Activated naive CD8-positive, alpha-beta T cell treated with anti-CD3 and anti-CD28 coated beads for 36 hours (primary cell): ENCODE data around the gene RRP1. TPM values are rescaled to one million over a fixed set of nuclear protein-coding genes. Genes with fewer than 3 reads are reported as not detected.
A peak's percentile ranks its signal among the peaks of the same experiment; 100 is the strongest.

ENCODE experiments used
- DNase-seq: peaks from one replicate; pipeline ENCODE4 v3.0.0; 2021
- H3K27ac Mint-ChIP-seq: one replicate; pipeline ENCODE4 v1.8.0; 2022; ENCODE audit warnings: mild to moderate bottlenecking, moderate library complexity, mixed read lengths
- H3K27me3 Mint-ChIP-seq: one replicate; pipeline ENCODE4 v1.8.0; 2022; ENCODE audit warnings: mild to moderate bottlenecking, mixed read lengths
- H3K36me3 Mint-ChIP-seq: one replicate; pipeline ENCODE4 v1.8.0; 2021; ENCODE audit warnings: mild to moderate bottlenecking, mixed read lengths
- H3K4me1 Mint-ChIP-seq: one replicate; pipeline ENCODE4 v1.8.0; 2021; ENCODE audit warnings: mixed read lengths
- H3K4me3 Mint-ChIP-seq: one replicate; pipeline ENCODE4 v1.8.0; 2022; ENCODE audit warnings: mild to moderate bottlenecking, moderate library complexity, mixed read lengths
- H3K9me3 Mint-ChIP-seq: one replicate; pipeline ENCODE4 v1.8.0; 2022; ENCODE audit warnings: mixed read lengths
- total RNA-seq, 2 experiments: library from RNA; stranded (reverse); gene quantifications; one replicate each; pipeline ENCODE4 v1.2.3, GENCODE V29; 2021

RRP1 gene
- total RNA-seq, 2 experiments from 2014 or later, result 89.4 to 90.7 TPM

- Mint-ChIP-seq H3K27me3 (no peaks in the 10 kb centered on the region), H3K9me3 (no peaks in the 10 kb centered on the region), H3K27ac (no peak overlapping the region), H3K4me1 (peaks cover 42% of the 10 kb centered on the region), H3K36me3 (peaks cover 4% of the 10 kb centered on the region), H3K4me3 (no peak overlapping the region)
- DNase-seq, result no peak
Observed at GRCh38 chr21:43779660-43780059, 9.7 kb upstream of the RRP1 start.

- Mint-ChIP-seq H3K27ac (peak overlapping the region; percentile 92), H3K4me1 (peaks cover 34% of the 10 kb centered on the region), H3K4me3 (no peak overlapping the region), H3K27me3 (no peaks in the 10 kb centered on the region), H3K36me3 (peaks cover 2% of the 10 kb centered on the region), H3K9me3 (no peaks in the 10 kb centered on the region)
- DNase-seq, result no peak
Observed at GRCh38 chr21:43781846-43782245, 7.5 kb upstream of the RRP1 start.

DNA sequence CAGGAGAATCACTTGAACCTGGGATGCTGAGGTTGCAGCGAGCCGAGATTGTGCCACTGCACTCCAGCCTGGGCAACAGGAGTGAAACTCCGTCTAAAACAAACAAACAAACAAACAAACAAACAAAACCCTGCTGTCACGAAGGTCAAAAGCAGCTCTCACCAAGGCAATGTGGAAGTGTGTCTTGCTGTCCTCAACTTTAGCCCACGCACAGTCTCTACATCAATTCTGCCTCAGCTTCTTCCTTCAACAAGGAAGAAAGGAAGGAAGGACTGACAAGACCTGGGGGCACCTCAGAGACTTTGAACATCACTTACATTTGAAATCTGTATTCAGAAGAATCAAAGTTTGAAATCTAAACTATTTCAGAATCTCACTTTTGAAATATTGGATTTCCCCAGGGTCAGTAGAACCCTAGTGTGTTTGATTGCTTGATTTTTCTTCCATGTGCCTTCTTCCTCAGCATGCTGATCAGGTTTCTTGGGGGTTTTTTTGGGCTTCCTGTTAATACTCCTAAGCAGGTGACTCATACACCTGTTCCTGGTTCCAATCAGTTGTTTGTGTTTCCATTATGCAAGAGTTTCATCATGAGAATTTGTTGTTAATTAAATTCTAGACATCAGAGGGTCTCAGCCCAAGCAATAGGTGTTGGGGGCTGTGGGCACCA, 6.8 kb upstream of the RRP1 start:
- peaks cover 33% of the 10 kb centered on the region for H3K4me1 Mint-ChIP-seq
- no peaks in the 10 kb centered on the region for H3K9me3 Mint-ChIP-seq
- H3K27ac Mint-ChIP-seq, result peak overlapping the region; percentile 92
- peak overlapping the region; percentile 14 for H3K4me3 Mint-ChIP-seq
- H3K36me3 Mint-ChIP-seq, result peaks cover under 1% of the 10 kb centered on the region
- DNase-seq, result no peak
- no peaks in the 10 kb centered on the region for H3K27me3 Mint-ChIP-seq

DNA sequence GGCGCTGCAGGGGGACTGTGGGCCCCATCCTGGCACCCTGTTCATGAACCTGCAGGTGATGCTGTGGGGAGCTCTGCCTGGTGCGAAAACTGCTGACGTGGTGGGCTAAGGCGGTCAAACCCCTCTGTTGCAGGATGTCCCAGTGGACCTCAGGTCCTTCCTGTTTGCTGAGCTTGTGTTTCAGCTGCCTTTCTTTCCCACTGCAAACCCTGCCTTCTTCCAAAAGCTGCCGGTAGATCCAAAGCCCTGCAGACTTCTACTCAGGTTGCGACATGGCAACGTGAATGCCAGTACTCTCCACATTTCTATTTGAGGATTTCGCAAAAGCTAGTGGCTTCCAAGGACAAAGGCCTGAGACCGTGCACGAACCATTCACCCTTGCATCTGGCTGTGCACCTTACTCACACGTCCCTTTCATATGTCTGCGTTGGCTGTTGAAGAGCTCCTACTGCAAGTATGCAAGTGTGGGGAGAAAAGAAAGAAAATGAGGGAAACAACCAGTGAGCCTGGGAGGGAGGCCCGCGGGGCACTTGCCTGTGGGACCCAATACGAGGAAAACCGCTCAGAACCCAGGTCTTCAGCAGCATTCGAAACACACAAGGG, 6.2 kb upstream of the RRP1 start:
- Mint-ChIP-seq H3K9me3 (no peaks in the 10 kb centered on the region), H3K36me3 (no peaks in the 10 kb centered on the region), H3K27ac (peak overlapping the region; percentile 92), H3K4me1 (peaks cover 31% of the 10 kb centered on the region), H3K27me3 (no peaks in the 10 kb centered on the region), H3K4me3 (no peak overlapping the region)
- no peak for DNase-seq

DNA sequence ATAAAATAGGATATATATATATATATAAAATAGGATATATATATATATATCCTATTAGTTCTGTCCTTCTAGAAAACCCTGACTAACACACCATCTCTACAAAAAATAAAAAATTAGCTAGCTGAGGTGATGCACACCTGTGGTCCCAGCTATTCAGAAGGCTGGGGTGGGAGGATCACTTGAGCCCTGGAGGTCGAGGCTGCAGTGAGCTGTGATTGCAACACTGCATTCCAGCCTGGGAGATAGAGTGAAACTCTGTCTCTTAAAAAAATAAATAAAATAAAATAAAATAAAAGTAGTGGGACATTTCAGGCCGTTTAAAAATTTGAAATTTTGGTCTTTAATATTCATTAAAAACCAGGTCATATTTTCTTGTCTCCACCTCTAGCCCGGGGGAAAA, 4.2 kb upstream of the RRP1 start:
- H3K4me3 Mint-ChIP-seq, result no peak overlapping the region
- peaks cover 18% of the 10 kb centered on the region for H3K4me1 Mint-ChIP-seq
- H3K27ac Mint-ChIP-seq, result no peak overlapping the region
- H3K36me3 Mint-ChIP-seq, result peaks cover 4% of the 10 kb centered on the region
- no peaks in the 10 kb centered on the region for H3K27me3 Mint-ChIP-seq
- DNase-seq, result no peak
- no peaks in the 10 kb centered on the region for H3K9me3 Mint-ChIP-seq

GRCh38 chr21:43786300-43786806, 3.0 kb upstream of the RRP1 start:
- Mint-ChIP-seq H3K9me3 (no peaks in the 10 kb centered on the region), H3K36me3 (peaks cover 14% of the 10 kb centered on the region), H3K27me3 (no peaks in the 10 kb centered on the region), H3K27ac (no peak overlapping the region), H3K4me1 (peaks cover 26% of the 10 kb centered on the region), H3K4me3 (no peak overlapping the region)
- no peak for DNase-seq

DNA sequence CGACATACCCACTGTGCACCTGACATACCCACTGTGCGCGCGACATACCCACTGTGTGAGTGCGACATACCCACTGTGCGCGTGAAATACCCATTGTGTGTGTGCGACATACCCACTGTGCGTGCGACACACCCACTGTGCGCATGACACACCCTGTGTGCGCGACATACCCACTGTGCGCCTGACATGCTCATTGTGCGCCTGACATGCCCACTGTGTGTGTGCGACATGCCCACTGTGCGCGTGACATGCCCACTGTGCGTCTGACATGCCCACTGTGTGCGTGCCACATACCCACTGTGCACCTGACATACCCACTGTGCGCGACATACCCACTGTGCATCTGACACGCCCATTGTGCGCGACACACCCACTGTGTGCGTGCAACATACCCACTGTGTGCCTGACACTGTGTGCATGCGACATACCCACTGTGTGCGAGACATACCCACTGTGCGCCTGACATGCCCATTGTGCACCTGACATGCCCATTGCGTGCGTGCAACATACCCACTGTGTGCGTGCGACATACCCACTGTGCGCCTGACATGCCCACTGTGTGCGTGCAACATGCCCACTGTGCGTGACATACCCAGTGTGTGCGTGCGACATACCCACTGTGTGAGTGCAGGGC, 2.5 kb upstream of the RRP1 start:
- Mint-ChIP-seq H3K9me3 (no peaks in the 10 kb centered on the region), H3K4me3 (no peak overlapping the region), H3K27ac (no peak overlapping the region), H3K36me3 (peaks cover 16% of the 10 kb centered on the region), H3K4me1 (peaks cover 25% of the 10 kb centered on the region), H3K27me3 (no peaks in the 10 kb centered on the region)
- no peak for DNase-seq

GRCh38 chr21:43790010-43790524, 690 bp downstream of the RRP1 start:
- Mint-ChIP-seq H3K4me3 (peak overlapping the region; percentile 87), H3K27me3 (no peaks in the 10 kb centered on the region), H3K9me3 (no peaks in the 10 kb centered on the region), H3K4me1 (peaks cover 21% of the 10 kb centered on the region), H3K36me3 (peaks cover 34% of the 10 kb centered on the region), H3K27ac (peak overlapping the region; percentile 97)
- DNase-seq, result no peak

DNA sequence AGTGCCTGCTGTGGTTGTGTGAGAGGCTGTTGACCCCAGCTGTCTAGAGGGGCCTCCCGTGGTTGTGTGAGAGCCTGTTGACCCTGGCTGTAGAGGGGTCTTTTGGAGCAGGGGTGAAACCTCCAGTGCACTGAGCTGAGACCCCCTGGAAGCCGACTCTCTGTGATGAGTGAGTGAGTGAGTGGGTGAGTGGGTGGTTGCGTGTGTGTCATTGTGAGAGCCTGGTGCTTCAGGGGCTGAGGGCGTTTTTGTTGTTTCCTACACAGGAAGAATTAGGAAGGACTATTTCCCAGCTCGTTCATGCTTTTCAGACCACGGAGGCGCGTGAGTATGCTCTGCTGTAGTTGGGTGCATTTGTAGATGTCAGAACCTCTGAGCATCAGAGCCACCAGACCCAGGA, 3.0 kb downstream of the RRP1 start:
- DNase-seq, result no peak
- H3K4me3 Mint-ChIP-seq, result no peak overlapping the region
- H3K27me3 Mint-ChIP-seq, result no peaks in the 10 kb centered on the region
- H3K4me1 Mint-ChIP-seq, result peaks cover 21% of the 10 kb centered on the region
- H3K36me3 Mint-ChIP-seq, result peaks cover 45% of the 10 kb centered on the region
- H3K27ac Mint-ChIP-seq, result peak overlapping the region; percentile 67
- H3K9me3 Mint-ChIP-seq, result no peaks in the 10 kb centered on the region

DNA sequence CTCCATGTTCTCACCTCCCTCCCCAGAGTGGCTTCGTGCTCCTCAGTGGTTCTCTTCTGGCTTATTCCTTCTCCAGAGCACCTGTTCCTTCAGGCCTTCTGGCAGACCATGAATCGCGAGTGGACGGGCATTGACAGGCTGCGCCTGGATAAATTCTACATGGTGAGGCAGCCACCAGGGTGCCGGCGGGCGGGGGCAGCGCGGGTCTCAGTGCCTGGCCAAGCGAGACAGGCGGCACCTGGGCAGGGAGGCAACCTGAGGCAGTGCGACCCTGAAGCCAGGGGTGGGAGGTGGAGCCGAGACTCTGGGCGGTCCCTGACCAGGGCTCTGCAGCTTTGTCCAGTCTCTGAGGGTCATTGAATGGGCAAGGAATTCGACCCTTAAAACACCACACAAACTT, 3.9 kb downstream of the RRP1 start:
- Mint-ChIP-seq H3K36me3 (peaks cover 46% of the 10 kb centered on the region), H3K4me1 (peaks cover 21% of the 10 kb centered on the region), H3K27me3 (no peaks in the 10 kb centered on the region), H3K4me3 (no peak overlapping the region), H3K27ac (no peak overlapping the region), H3K9me3 (no peaks in the 10 kb centered on the region)
- no peak for DNase-seq

DNA sequence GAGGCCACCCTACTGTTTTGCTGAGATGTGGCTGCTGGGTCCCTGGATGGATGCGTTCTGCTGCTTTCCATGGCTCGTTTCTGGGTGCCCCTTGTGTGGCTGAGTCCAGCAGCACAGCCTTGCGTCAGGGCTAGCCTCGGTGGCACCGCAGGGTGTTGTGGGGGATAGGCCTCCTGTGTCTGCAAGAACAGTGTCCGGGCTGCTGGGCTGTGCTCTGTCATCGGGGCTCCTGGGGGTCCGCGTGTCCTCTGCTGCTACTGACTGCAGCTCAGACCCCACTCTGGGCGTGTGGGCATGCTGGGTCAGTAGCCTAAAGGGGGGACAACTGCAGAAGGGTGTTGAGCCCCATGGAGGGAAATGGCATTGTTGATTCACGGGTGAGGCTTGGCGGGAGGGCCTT, 4.9 kb downstream of the RRP1 start:
- DNase-seq, result no peak
- H3K36me3 Mint-ChIP-seq, result peaks cover 49% of the 10 kb centered on the region
- H3K4me1 Mint-ChIP-seq, result peaks cover 21% of the 10 kb centered on the region
- no peak overlapping the region for H3K27ac Mint-ChIP-seq
- no peaks in the 10 kb centered on the region for H3K27me3 Mint-ChIP-seq
- H3K9me3 Mint-ChIP-seq, result no peaks in the 10 kb centered on the region
- no peak overlapping the region for H3K4me3 Mint-ChIP-seq

- Mint-ChIP-seq H3K27me3 (no peaks in the 10 kb centered on the region), H3K4me3 (no peak overlapping the region), H3K36me3 (peaks cover 48% of the 10 kb centered on the region), H3K9me3 (no peaks in the 10 kb centered on the region), H3K27ac (no peak overlapping the region), H3K4me1 (peaks cover 21% of the 10 kb centered on the region)
- DNase-seq, result no peak
Observed at GRCh38 chr21:43794857-43795256, 5.5 kb downstream of the RRP1 start.

GRCh38 chr21:43797415-43797814, 8.0 kb downstream of the RRP1 start:
- Mint-ChIP-seq H3K4me1 (peaks cover 5% of the 10 kb centered on the region), H3K36me3 (peaks cover 31% of the 10 kb centered on the region), H3K27ac (no peak overlapping the region), H3K4me3 (no peak overlapping the region), H3K27me3 (no peaks in the 10 kb centered on the region), H3K9me3 (no peaks in the 10 kb centered on the region)
- no peak for DNase-seq

- Mint-ChIP-seq H3K4me1 (peaks cover 4% of the 10 kb centered on the region), H3K27me3 (no peaks in the 10 kb centered on the region), H3K27ac (no peak overlapping the region)
Observed at GRCh38 chr21:43797925-43798715, 8.7 kb downstream of the RRP1 start.

More at GRCh38 chr21:43797925-43798715, 8.7 kb downstream of the RRP1 start:
- Mint-ChIP-seq H3K36me3 (peaks cover 26% of the 10 kb centered on the region), H3K9me3 (no peaks in the 10 kb centered on the region), H3K4me3 (no peak overlapping the region)
- no peak for DNase-seq
